ENCODE results near the gene TM4SF4.

TM4SF4 gene

GRCh38 chr3:149515249-149515648, 40.8 kb downstream of the TM4SF4 start:
- no peak for DNase-seq

GRCh38 chr3:149516920-149517319, 42.4 kb downstream of the TM4SF4 start:
- no peak for DNase-seq

- DNase-seq: no peak
Measured at GRCh38 chr3:149519912-149520311, 45.4 kb downstream of the TM4SF4 start.

GRCh38 chr3:149523512-149524299, 49.2 kb downstream of the TM4SF4 start:
- no peak for DNase-seq

- DNase-seq: no peak
Measured at GRCh38 chr3:149527531-149528339, 53.2 kb downstream of the TM4SF4 start.

GRCh38 chr3:149528340-149528650, 53.8 kb downstream of the TM4SF4 start:
- DNase-seq: no peak

GRCh38 chr3:149529099-149529498, 54.6 kb downstream of the TM4SF4 start:
- no peak for DNase-seq

- DNase-seq: no peak
Measured at GRCh38 chr3:149532489-149533180, 58.1 kb downstream of the TM4SF4 start.

- no peak for DNase-seq
Measured at GRCh38 chr3:149534082-149534481, 59.6 kb downstream of the TM4SF4 start.

GRCh38 chr3:149534671-149535332, 60.3 kb downstream of the TM4SF4 start:
- no peak for DNase-seq

- DNase-seq: no peak
Measured at GRCh38 chr3:149535333-149535685, 60.8 kb downstream of the TM4SF4 start.

GRCh38 chr3:149536429-149536828, 61.9 kb downstream of the TM4SF4 start:
- no peak for DNase-seq

GRCh38 chr3:149538371-149538770, 63.9 kb downstream of the TM4SF4 start:
- DNase-seq: no peak

GRCh38 chr3:149541091-149541491, 66.6 kb downstream of the TM4SF4 start:
- no peak for DNase-seq

GRCh38 chr3:149542375-149543312, 68.1 kb downstream of the TM4SF4 start:
- no peak for DNase-seq

GRCh38 chr3:149545049-149545448, 70.6 kb downstream of the TM4SF4 start:
- DNase-seq: no peak

- DNase-seq: no peak
Measured at GRCh38 chr3:149547413-149547812, 72.9 kb downstream of the TM4SF4 start.

GRCh38 chr3:149547954-149548668, 73.6 kb downstream of the TM4SF4 start:
- DNase-seq: no peak

GRCh38 chr3:149548669-149549065, 74.2 kb downstream of the TM4SF4 start:
- no peak for DNase-seq

GRCh38 chr3:149551500-149551899, 77.0 kb downstream of the TM4SF4 start:
- DNase-seq: no peak

GRCh38 chr3:149552700-149553099, 78.2 kb downstream of the TM4SF4 start:
- no peak for DNase-seq

Data from SIG-M5 (cell line).